Heart right ventricle (tissue), 16 donors: ENCODE results near the gene RBM33. TPM values are rescaled to one million over a fixed set of nuclear protein-coding genes. Genes with fewer than 3 reads are reported as not detected.

ENCODE experiments used
- ATAC-seq, 8 donors: fragments of 200-7000 bp; cut with Tn5 transposase; one replicate each; pipeline ENCODE4 v1.9.1; 2020; ENCODE audit warnings: mild to moderate bottlenecking in 8 of 8, moderate library complexity in 8 of 8, moderate number of reproducible peaks in 1 of 8
- DNase-seq, 2 donors: peaks; one replicate each; pipeline ENCODE4 v3.0.0-alpha.2; 2020
- H3K27ac ChIP-seq, 10 donors: fragments of 200-600 bp; sonication (generic) in 2 of 10; one replicate each; pipeline versions ENCODE4 v1.5.0 to v1.8.0; 2020 to 2022; ENCODE audit warnings: mild to moderate bottlenecking in 3 of 10
- H3K27me3 ChIP-seq, 7 donors: fragments of 200-600 bp; one replicate each; pipeline ENCODE4 v1.8.0; 2021 to 2022; ENCODE audit warnings: mild to moderate bottlenecking in 2 of 7
- H3K36me3 ChIP-seq, 9 donors: fragments of 200-600 bp; sonication (generic) in 1 of 9; one replicate each; pipeline versions ENCODE4 v1.5.0 to v1.8.0; 2020 to 2022; ENCODE audit warnings: mild to moderate bottlenecking in 2 of 9
- H3K4me1 ChIP-seq, 9 donors: fragments of 200-600 bp; sonication (generic) in 1 of 9; one replicate each; pipeline versions ENCODE4 v1.5.0 to v1.8.0; 2020 to 2022; ENCODE audit warnings: mild to moderate bottlenecking in 4 of 9
- H3K4me3 ChIP-seq, 10 donors: fragments of 200-600 bp; sonication (generic) in 2 of 10; one replicate each; pipeline versions ENCODE4 v1.5.0 to v1.8.0; 2020 to 2022; ENCODE audit warnings: mild to moderate bottlenecking in 7 of 10, moderate library complexity in 2 of 10
- H3K9me3 ChIP-seq, 11 donors: fragments of 200-600 bp in 10 of 11; sonication (generic) in 2 of 11; one replicate each; pipeline versions ENCODE4 v1.5.0 to v1.8.0; 2013 to 2022; ENCODE audit warnings: mild to moderate bottlenecking in 2 of 11, control low read depth in 1 of 11, moderate library complexity in 1 of 11
- CTCF ChIP-seq, 9 donors: fragments of 200-600 bp; sonication (generic) in 2 of 9; IDR thresholded peaks; one replicate each; pipeline versions ENCODE4 v1.5.0 to v1.8.0; 2021 to 2022; ENCODE audit warnings: antibody characterized with exemption in 9 of 9, mild to moderate bottlenecking in 5 of 9, moderate library complexity in 1 of 9
- WGBS, 2 donors: extraction: QIAGEN DNeasy Blood & Tissue Kit; methylation state at CpG; one replicate each; pipeline ENCODE4 v1.1.7; 2013; ENCODE audit warnings: inconsistent platforms in 1 of 2; 5-methylcytosine and 5-hydroxymethylcytosine counted together
- intact Hi-C, 10 donors: fragments of 100-400 bp; cut with DNase I; formaldehyde crosslinking; loops; one replicate each; pipeline versions ENCODE4 v1.11.1 to v1.14.2; 2022
- polyA plus RNA-seq, 2 donors: library from polyadenylated mRNA; stranded (reverse); fragments of 200-250 nt; gene quantifications; one replicate each; pipeline ENCODE4 v1.2.3, GENCODE V29; 2013
- total RNA-seq, 10 donors: library from RNA; stranded (reverse); fragmentation: NEBNext Ultra II Directional in 3 of 10; extraction: Animal tissue kit (Norgen Biotek cat#: 25700) in 3 of 10; gene quantifications; one replicate each; pipeline versions ENCODE4 v1.2.1 to v1.2.4, GENCODE V29; 2021 to 2023
- donor health status: Arrhythmogenic right ventricular cardiomyopathy.
- donor health status: ischemic (EF 13 %, LVEDD 7.1; RV severe dilation, severe dysfunction).
- donor health status: healthy with polysubstance abuse.
- donor health status: DM: no; HTN: yes; CAD: no.
- donor health status: DM: no; HTN: no; CAD: no.
- donor health status: ischemic (EF 25% LVEDD 6.9; RV normal size, moderate dysfunction).
- donor health status: ischemic (EF 25% LVEDD 5.7; RV mildly dilated, moderate dysfunction).
- donor health status: healthy.
- donor health status: DM: yes; HTN: yes; CAD: no.
- donor health status: Ischemic cardiomyopathy.
- donor health status: ischemic (EF 35%, LVEDD 5.7; RV mildly dilated, moderate dysfunction).
- donor health status: nonischemic (EF 11% LVEDD 7.7; RV severe dilation, severe dysfunction).
- donor health status: DM: yes; HTN: yes; CAD: no.
- donor health status: PGD.
- donor health status: ischemic (EF 29% LVEDD 5.4; RV normal size, mild dysfunction).
- donor health status: nonischemic (EF 23%, LVEDD 6.1; RV moderate dilation, normal function).

RBM33 gene
- total and polyA plus RNA-seq, 12 donors: 9.5 to 44.6 (median 35.7) TPM

- TF ChIP-seq CTCF (IDR thresholded peaks at IDR 0.05): no peak
- no peaks in the 10 kb centered on the region for H3K27me3 ChIP-seq
- ATAC-seq: no peak
- intact Hi-C loops: no loop called here
- no peak overlapping the region for H3K27ac ChIP-seq
- WGBS, 2 donors: 96 to 98% methylated on average over 1 of the region's 1 CpG
- no peaks in the 10 kb centered on the region for H3K36me3 ChIP-seq
- no peak for DNase-seq
- H3K4me1 ChIP-seq: no peaks in the 10 kb centered on the region
- peaks cover 0 to 52% (median 8%) of the 10 kb centered on the region in 11 donors for H3K9me3 ChIP-seq
- H3K4me3 ChIP-seq: no peak overlapping the region
These were observed 15.3 kb upstream of the RBM33 start for GRCh38 chr7:155629171-155629570.

GRCh38 chr7:155631155-155631554, 13.3 kb upstream of the RBM33 start:
- no peaks in the 10 kb centered on the region for H3K36me3 ChIP-seq
- H3K27ac ChIP-seq: no peak overlapping the region
- no peak overlapping the region for H3K4me3 ChIP-seq
- H3K27me3 ChIP-seq: no peaks in the 10 kb centered on the region
- H3K9me3 ChIP-seq: peaks cover 0 to 64% (median 8%) of the 10 kb centered on the region in 11 donors
- WGBS, 2 donors: 85 to 91% methylated on average over 3 of the region's 3 CpGs
- intact Hi-C loops: no loop called here
- TF ChIP-seq CTCF (IDR thresholded peaks at IDR 0.05): no peak
- DNase-seq: no peak
- no peaks in the 10 kb centered on the region for H3K4me1 ChIP-seq
- no peak for ATAC-seq

- Histone ChIP-seq H3K27ac (no peak overlapping the region), H3K4me3 (no peak overlapping the region), H3K36me3 (peaks cover 0 to 13% (median 0%) of the 10 kb centered on the region in 9 donors), H3K9me3 (peaks cover 0 to 61% (median 0%) of the 10 kb centered on the region in 11 donors), H3K4me1 (no peaks in the 10 kb centered on the region), H3K27me3 (no peaks in the 10 kb centered on the region)
- intact Hi-C loops: no loop called here
- 77 to 80% methylated on average over 3 of the region's 3 CpGs for WGBS, 2 donors
- DNase-seq (no peak), ATAC-seq (no peak)
- no peak for TF ChIP-seq CTCF (IDR thresholded peaks at IDR 0.05)
These were observed 8.6 kb upstream of the RBM33 start for GRCh38 chr7:155635817-155636216.

GRCh38 chr7:155637155-155637554, 7.3 kb upstream of the RBM33 start:
- no peak for TF ChIP-seq CTCF (IDR thresholded peaks at IDR 0.05)
- no peak for DNase-seq
- no peaks in the 10 kb centered on the region for H3K27me3 ChIP-seq
- intact Hi-C loops: no loop called here
- H3K4me3 ChIP-seq: no peak overlapping the region
- ATAC-seq: no peak
- WGBS, 2 donors: 81 to 83% methylated on average over 4 of the region's 4 CpGs
- peaks cover 0 to 47% (median 0%) of the 10 kb centered on the region in 11 donors for H3K9me3 ChIP-seq
- H3K4me1 ChIP-seq: no peaks in the 10 kb centered on the region
- no peak overlapping the region for H3K27ac ChIP-seq
- peaks cover 0 to 26% (median 0%) of the 10 kb centered on the region in 9 donors for H3K36me3 ChIP-seq
